NCI-H1417 (cell line): ENCODE measurements around the gene TSPAN4.
A peak's percentile ranks its signal among the peaks of the same experiment; 100 is the strongest.

Experiments
- DNase-seq, 3 experiments: peaks; one replicate each; lab custom pipeline; 2025; lab: John Stamatoyannopoulos, UW

Gene TSPAN4

GRCh38 chr11:889257-889656 lies 46.6 kb downstream of the TSPAN4 start:
- no peak for DNase-seq

GRCh38 chr11:889687-890475 lies 47.2 kb downstream of the TSPAN4 start:
- DNase-seq = no peak

GRCh38 chr11:890794-891540 lies 48.3 kb downstream of the TSPAN4 start:
- peak in 2 of 3 experiments; percentile 71 to 84 for DNase-seq

GRCh38 chr11:893008-893654 lies 50.5 kb downstream of the TSPAN4 start:
- DNase-seq = no peak

GRCh38 chr11:894575-895201 lies 52.0 kb downstream of the TSPAN4 start:
- no peak for DNase-seq

GRCh38 chr11:895331-896110 lies 52.9 kb downstream of the TSPAN4 start:
- no peak for DNase-seq

- DNase-seq = no peak
Observed at GRCh38 chr11:897253-898142, 54.8 kb downstream of the TSPAN4 start.

- DNase-seq = peak in 1 of 3 experiments; percentile 40
Observed at GRCh38 chr11:898143-898511, 55.5 kb downstream of the TSPAN4 start.

- DNase-seq = peak in 1 of 3 experiments; percentile 16
Observed at GRCh38 chr11:898540-899190, 56.0 kb downstream of the TSPAN4 start.

GRCh38 chr11:899724-900123 lies 57.1 kb downstream of the TSPAN4 start:
- DNase-seq = no peak

- DNase-seq = no peak
Observed at GRCh38 chr11:900545-900944, 57.9 kb downstream of the TSPAN4 start.

- no peak for DNase-seq
Observed at GRCh38 chr11:901452-902061, 58.9 kb downstream of the TSPAN4 start.

GRCh38 chr11:904380-904779 lies 61.7 kb downstream of the TSPAN4 start:
- DNase-seq = no peak

GRCh38 chr11:905952-906351 lies 63.3 kb downstream of the TSPAN4 start:
- DNase-seq = no peak

GRCh38 chr11:907668-908067 lies 65.0 kb downstream of the TSPAN4 start:
- no peak for DNase-seq

GRCh38 chr11:908273-908672 lies 65.6 kb downstream of the TSPAN4 start:
- no peak for DNase-seq

- no peak for DNase-seq
Observed at GRCh38 chr11:909406-909805, 66.8 kb downstream of the TSPAN4 start.

- no peak for DNase-seq
Observed at GRCh38 chr11:910044-910588, 67.5 kb downstream of the TSPAN4 start.

GRCh38 chr11:910589-911030 lies 68.0 kb downstream of the TSPAN4 start, which contains the start of gene CHID1:
Gene CHID1, minus strand, starts transcription at chr11:910810. Its CDS starts 5,994 bp downstream, at chr11:904816.
- peak; percentile 87 to 92 (median 89) for DNase-seq
